Muscle layer of colon (tissue), 2 donors: Measurements from ENCODE around the gene BTBD17.

Source experiments
- H3K27ac ChIP-seq: one replicate; pipeline ENCODE4 v1.7.0; 2013; ENCODE audit warnings: low read depth, mild to moderate bottlenecking, low read length, moderate library complexity
- H3K27me3 ChIP-seq, 2 donors: one replicate each; pipeline ENCODE4 v1.7.0; 2013; ENCODE audit warnings: low read length in 2 of 2, mild to moderate bottlenecking in 2 of 2; ENCODE audit not compliant: insufficient read depth in 2 of 2, control insufficient read depth in 1 of 2
- H3K36me3 ChIP-seq: one replicate; pipeline ENCODE4 v1.7.0; 2013; ENCODE audit warnings: mild to moderate bottlenecking, low read length; ENCODE audit not compliant: insufficient read depth
- H3K4me1 ChIP-seq: one replicate; pipeline ENCODE4 v1.7.0; 2013; ENCODE audit warnings: mild to moderate bottlenecking, low read length; ENCODE audit not compliant: insufficient read depth
- H3K4me3 ChIP-seq, 2 donors: one replicate each; pipeline ENCODE4 v1.7.0; 2013; ENCODE audit warnings: low read length in 2 of 2, low read depth in 1 of 2, mild to moderate bottlenecking in 1 of 2, moderate library complexity in 1 of 2
- H3K9ac ChIP-seq: one replicate; pipeline ENCODE4 v1.7.0; 2013; ENCODE audit warnings: low read length
- H3K9me3 ChIP-seq: one replicate; pipeline ENCODE4 v1.7.0; 2013; ENCODE audit warnings: mild to moderate bottlenecking, low read length
- donor health status: abdominal sarcoma.
- donor health status: Adenocarcinoma of cecum.

Gene BTBD17

GRCh38 chr17:74354561-74354960 is 7.1 kb downstream of the BTBD17 start:
- no peak overlapping the region for H3K4me3 ChIP-seq
- H3K9me3 ChIP-seq = no peaks in the 10 kb centered on the region
- no peak overlapping the region for H3K27ac ChIP-seq
- no peak overlapping the region for H3K9ac ChIP-seq
- peaks cover 20 to 69% of the 10 kb centered on the region in 2 donors for H3K27me3 ChIP-seq
- H3K4me1 ChIP-seq = no peaks in the 10 kb centered on the region
- no peaks in the 10 kb centered on the region for H3K36me3 ChIP-seq

- Histone ChIP-seq H3K9ac (no peak overlapping the region), H3K27ac (no peak overlapping the region), H3K9me3 (no peaks in the 10 kb centered on the region), H3K4me1 (no peaks in the 10 kb centered on the region), H3K36me3 (no peaks in the 10 kb centered on the region), H3K4me3 (no peak overlapping the region), H3K27me3 (peaks cover 20 to 66% of the 10 kb centered on the region in 2 donors)
Measured at GRCh38 chr17:74354123-74354522, 7.5 kb downstream of the BTBD17 start.

- Histone ChIP-seq H3K27ac (no peak overlapping the region), H3K4me1 (no peaks in the 10 kb centered on the region), H3K27me3 (peaks cover 15 to 62% of the 10 kb centered on the region in 2 donors), H3K4me3 (no peak overlapping the region), H3K9ac (no peak overlapping the region), H3K9me3 (no peaks in the 10 kb centered on the region), H3K36me3 (no peaks in the 10 kb centered on the region)
Measured at GRCh38 chr17:74353446-74354060, 8.1 kb downstream of the BTBD17 start.

DNA sequence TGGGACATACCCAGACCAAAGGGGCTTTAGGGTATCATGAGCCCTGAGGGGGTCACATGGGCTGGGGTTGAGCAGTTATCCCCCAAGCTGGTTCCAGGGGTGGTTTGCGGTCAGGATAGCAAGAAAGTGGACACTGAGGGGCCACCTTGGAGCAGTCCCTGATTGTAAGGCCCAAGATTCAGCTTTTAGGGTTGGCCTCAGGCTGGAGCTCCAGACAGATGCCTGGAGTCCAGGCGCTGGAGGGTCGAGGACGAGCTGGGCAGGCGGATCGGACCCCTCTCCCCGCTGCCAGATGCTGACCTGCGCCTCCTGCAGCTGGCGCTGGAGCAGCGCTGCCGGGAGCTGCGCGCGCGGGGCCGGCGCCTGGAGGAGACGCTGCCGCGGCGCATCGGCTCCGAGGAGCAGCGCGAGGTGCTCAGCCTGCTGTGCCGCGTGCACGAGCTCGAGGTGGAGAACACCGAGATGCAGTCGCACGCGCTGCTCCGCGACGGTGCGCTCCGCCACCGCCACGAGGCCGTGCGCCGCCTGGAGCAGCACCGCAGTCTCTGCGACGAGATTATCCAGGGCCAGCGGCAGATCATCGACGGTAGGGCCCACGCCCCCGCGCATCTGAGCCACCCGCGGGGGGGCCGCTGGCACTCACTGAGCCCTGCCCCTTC is 10.0 kb downstream of the BTBD17 start:
- Histone ChIP-seq H3K4me1 (no peaks in the 10 kb centered on the region), H3K27ac (no peak overlapping the region), H3K4me3 (no peak overlapping the region), H3K9ac (no peak overlapping the region), H3K9me3 (no peaks in the 10 kb centered on the region), H3K27me3 (peaks cover 6 to 44% of the 10 kb centered on the region in 2 donors), H3K36me3 (no peaks in the 10 kb centered on the region)

DNA sequence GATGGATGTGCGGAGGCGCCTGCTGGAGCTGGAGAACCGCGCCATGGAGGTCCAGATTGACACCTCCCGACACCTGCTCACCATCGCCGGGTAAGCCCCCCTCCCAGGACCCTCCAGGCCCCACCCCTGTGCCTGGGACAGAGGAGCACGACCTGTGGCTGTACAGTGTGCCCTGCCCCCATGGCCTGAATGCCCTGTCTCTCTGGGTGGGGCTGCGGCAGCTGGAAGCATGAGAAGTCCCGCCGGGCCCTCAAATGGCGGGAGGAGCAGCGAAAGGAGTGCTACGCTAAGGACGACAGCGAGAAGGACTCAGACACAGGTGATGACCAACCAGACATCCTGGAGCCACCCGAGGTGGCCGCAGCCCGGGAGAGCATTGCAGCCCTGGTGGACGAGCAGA is 11.2 kb downstream of the BTBD17 start:
- no peaks in the 10 kb centered on the region for H3K9me3 ChIP-seq
- H3K27ac ChIP-seq = no peak overlapping the region
- H3K4me1 ChIP-seq = no peaks in the 10 kb centered on the region
- no peak overlapping the region for H3K9ac ChIP-seq
- peaks cover 0 to 35% of the 10 kb centered on the region in 2 donors for H3K27me3 ChIP-seq
- no peaks in the 10 kb centered on the region for H3K36me3 ChIP-seq
- H3K4me3 ChIP-seq = no peak overlapping the region

- Histone ChIP-seq H3K4me1 (no peaks in the 10 kb centered on the region), H3K9me3 (no peaks in the 10 kb centered on the region), H3K27ac (no peak overlapping the region), H3K36me3 (no peaks in the 10 kb centered on the region), H3K27me3 (peaks cover 0 to 39% of the 10 kb centered on the region in 2 donors), H3K4me3 (no peak overlapping the region), H3K9ac (no peak overlapping the region)
Measured at GRCh38 chr17:74349120-74349519, 12.5 kb downstream of the BTBD17 start.

DNA sequence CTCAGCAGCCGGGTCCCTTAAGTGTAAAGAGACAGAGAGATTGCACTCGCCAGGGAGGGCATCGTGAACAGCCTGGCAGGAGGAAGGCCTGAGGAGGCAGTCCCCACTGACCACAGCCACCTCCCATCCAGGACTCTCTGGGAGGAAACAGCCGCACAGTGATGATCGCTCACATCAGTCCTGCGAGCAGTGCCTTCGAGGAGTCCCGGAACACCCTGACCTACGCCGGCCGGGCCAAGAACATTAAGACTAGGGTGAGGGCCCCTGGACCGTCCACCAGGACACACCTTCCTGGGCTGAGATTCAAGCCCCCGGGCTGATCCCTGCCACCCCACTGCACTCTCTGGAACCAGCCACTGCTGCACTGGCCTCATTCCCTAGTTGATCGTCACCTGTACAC is 14.0 kb downstream of the BTBD17 start:
- no peak overlapping the region for H3K4me3 ChIP-seq
- H3K9ac ChIP-seq = no peak overlapping the region
- H3K27me3 ChIP-seq = peaks cover 0 to 29% of the 10 kb centered on the region in 2 donors

GRCh38 chr17:74345433-74346241 is 16.0 kb downstream of the BTBD17 start:
- Histone ChIP-seq H3K36me3 (no peaks in the 10 kb centered on the region), H3K27ac (no peak overlapping the region), H3K4me1 (no peaks in the 10 kb centered on the region), H3K9ac (no peak overlapping the region), H3K4me3 (no peak overlapping the region), H3K9me3 (no peaks in the 10 kb centered on the region), H3K27me3 (peaks cover 0 to 14% of the 10 kb centered on the region in 2 donors)

More for the DNA sequence above, 14.0 kb downstream of the BTBD17 start:
- Histone ChIP-seq H3K9me3 (no peaks in the 10 kb centered on the region), H3K36me3 (no peaks in the 10 kb centered on the region), H3K27ac (no peak overlapping the region), H3K4me1 (no peaks in the 10 kb centered on the region)

DNA sequence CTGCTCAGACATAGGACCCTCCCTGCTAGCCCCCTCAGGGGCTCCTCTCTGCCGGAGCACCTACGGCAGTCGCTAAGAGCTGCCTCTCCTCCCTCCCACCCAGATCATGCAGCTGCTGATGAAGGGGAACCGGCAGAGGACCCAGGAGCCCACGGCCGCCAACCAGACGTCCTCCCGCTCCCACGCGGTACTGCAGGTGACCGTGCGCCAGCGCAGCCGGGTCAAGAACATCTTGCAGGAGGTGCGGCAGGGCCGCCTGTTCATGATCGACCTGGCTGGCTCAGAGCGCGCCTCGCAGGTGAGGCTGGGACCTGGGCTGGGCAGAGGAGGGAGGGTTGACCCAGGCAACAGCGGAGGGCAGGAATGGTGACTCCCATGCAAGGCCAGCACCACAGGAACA is 17.0 kb downstream of the BTBD17 start:
- Histone ChIP-seq H3K36me3 (no peaks in the 10 kb centered on the region), H3K4me1 (no peaks in the 10 kb centered on the region), H3K27ac (no peak overlapping the region), H3K4me3 (no peak overlapping the region), H3K9me3 (no peaks in the 10 kb centered on the region), H3K9ac (no peak overlapping the region), H3K27me3 (peaks cover 0 to 7% of the 10 kb centered on the region in 2 donors)

GRCh38 chr17:74343526-74344284 is 18.0 kb downstream of the BTBD17 start:
- Histone ChIP-seq H3K4me1 (no peaks in the 10 kb centered on the region), H3K9ac (no peak overlapping the region), H3K27ac (no peak overlapping the region), H3K36me3 (no peaks in the 10 kb centered on the region), H3K27me3 (peaks cover 0 to 7% of the 10 kb centered on the region in 2 donors), H3K9me3 (no peaks in the 10 kb centered on the region), H3K4me3 (no peak overlapping the region)

DNA sequence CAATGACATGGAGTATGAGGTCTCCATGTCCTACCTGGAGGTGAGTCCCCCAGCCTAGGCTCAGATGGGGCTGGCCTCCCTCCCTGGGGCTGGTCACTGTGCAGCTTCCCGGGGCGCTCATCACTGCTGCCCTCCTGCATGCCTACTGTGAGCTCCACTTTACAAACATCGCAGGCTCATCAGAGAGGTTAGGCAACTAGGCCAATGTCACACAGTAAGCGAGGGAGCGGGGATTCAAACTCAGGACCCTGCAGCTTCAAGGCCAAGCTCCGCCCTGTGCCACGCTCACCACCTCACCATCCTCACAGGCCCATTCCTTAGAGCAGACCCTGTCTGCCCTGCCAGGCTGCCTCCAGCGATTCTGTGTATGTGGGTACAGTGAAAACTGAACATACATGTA is 18.5 kb downstream of the BTBD17 start:
- Histone ChIP-seq H3K9me3 (no peaks in the 10 kb centered on the region), H3K4me1 (no peaks in the 10 kb centered on the region), H3K4me3 (no peak overlapping the region), H3K27ac (no peak overlapping the region), H3K27me3 (peaks cover 0 to 7% of the 10 kb centered on the region in 2 donors), H3K9ac (no peak overlapping the region), H3K36me3 (no peaks in the 10 kb centered on the region)
